NCI-H226 (cell line): Measurements from ENCODE around the gene VAV2.
A peak's percentile ranks its signal among the peaks of the same experiment; 100 is the strongest.

Experiments
- DNase-seq: peaks from one replicate; pipeline ENCODE4 v3.0.0-alpha.2; 2015

VAV2 gene

GRCh38 chr9:133991964-133992779 is at the start of gene VAV2:
TSS of gene VAV2 (minus strand) at chr9:133992324. CDS start at chr9:133992278, 46 bp downstream.
- peak; percentile 66 for DNase-seq

GRCh38 chr9:134041649-134041962 is 49.5 kb upstream of the VAV2 start:
- no peak for DNase-seq

- no peak for DNase-seq
Measured at GRCh38 chr9:134040781-134041648, 48.9 kb upstream of the VAV2 start.

GRCh38 chr9:134040176-134040565 is 48.0 kb upstream of the VAV2 start:
- no peak for DNase-seq

- DNase-seq, result no peak
Measured at GRCh38 chr9:134039386-134040175, 47.5 kb upstream of the VAV2 start.

- DNase-seq, result no peak
Measured at GRCh38 chr9:134037641-134038040, 45.5 kb upstream of the VAV2 start.

GRCh38 chr9:134036130-134036529 is 44.0 kb upstream of the VAV2 start:
- no peak for DNase-seq

- DNase-seq, result no peak
Measured at GRCh38 chr9:134035041-134036039, 43.2 kb upstream of the VAV2 start.

- DNase-seq, result no peak
Measured at GRCh38 chr9:134034215-134035040, 42.3 kb upstream of the VAV2 start.

- DNase-seq, result no peak
Measured at GRCh38 chr9:134033516-134034214, 41.5 kb upstream of the VAV2 start.

GRCh38 chr9:134032456-134033222 is 40.5 kb upstream of the VAV2 start:
- no peak for DNase-seq

- no peak for DNase-seq
Measured at GRCh38 chr9:134031783-134032182, 39.7 kb upstream of the VAV2 start.

GRCh38 chr9:134030821-134031470 is 38.8 kb upstream of the VAV2 start:
- no peak for DNase-seq

GRCh38 chr9:134029248-134030226 is 37.4 kb upstream of the VAV2 start:
- no peak for DNase-seq

- no peak for DNase-seq
Measured at GRCh38 chr9:134028575-134029247, 36.6 kb upstream of the VAV2 start.

GRCh38 chr9:134028076-134028475 is 36.0 kb upstream of the VAV2 start:
- DNase-seq, result no peak

- DNase-seq, result no peak
Measured at GRCh38 chr9:134027561-134027960, 35.4 kb upstream of the VAV2 start.
